ENCODE results near the gene MMP15. TPM values are rescaled to one million over a fixed set of nuclear protein-coding genes. Genes with fewer than 3 reads are reported as not detected.

The MMP15 gene
- total RNA-seq, 1 donor from 2014 or later: 15.4 TPM

- no peaks in the 10 kb centered on the region for H3K9me3 Mint-ChIP-seq (ENCODE audit: unreplicated experiment)
- Histone ChIP-seq H4K20me1 (ENCODE audit: insufficient read depth, low read length) (peaks cover 18% of the 10 kb centered on the region), H3K4me3 (ENCODE audit: insufficient read depth, low read depth, low read length) (no peak overlapping the region), H3K27me3 (ENCODE audit: insufficient read depth, low read length) (no peaks in the 10 kb centered on the region), H3K9ac (ENCODE audit: low read length) (no peak overlapping the region), H3K36me3 (ENCODE audit: insufficient read depth, low read length) (peaks cover 10% of the 10 kb centered on the region), H3K79me2 (ENCODE audit: insufficient read depth, low read length) (peaks cover 12% of the 10 kb centered on the region), H3K9me3 (ENCODE audit: insufficient read depth, low read depth, low read length) (no peaks in the 10 kb centered on the region), H3K27ac (ENCODE audit: low read depth, low read length) (no peak overlapping the region), H2AFZ (ENCODE audit: low read depth, low read length) (no peak overlapping the region), H3K4me1 (ENCODE audit: insufficient read depth, low read length) (peaks cover 20% of the 10 kb centered on the region), H3K4me2 (ENCODE audit: low read length) (no peak overlapping the region)
- no peaks in the 10 kb centered on the region for H3K27me3 Mint-ChIP-seq (ENCODE audit: low read depth, unreplicated experiment)
- no peak for DNase-seq (ENCODE audit: low read depth)
- FAIRE-seq: no peak
- TF ChIP-seq EZH2 (IDR thresholded peaks at IDR 0.05; ENCODE audit: insufficient read depth, low read length): no peak
- no peak for TF ChIP-seq CTCF (IDR thresholded peaks at IDR 0.05; ENCODE audit: insufficient read depth, low read depth, low read length)
- H3K4me1 Mint-ChIP-seq (ENCODE audit: low read depth, unreplicated experiment): peaks cover 21% of the 10 kb centered on the region
- peaks cover 16% of the 10 kb centered on the region for H3K36me3 Mint-ChIP-seq (ENCODE audit: low read depth, unreplicated experiment)
- no peak overlapping the region for H3K27ac Mint-ChIP-seq (ENCODE audit: unreplicated experiment)
- H3K4me3 Mint-ChIP-seq (ENCODE audit: unreplicated experiment): no peak overlapping the region
Observed at GRCh38 chr16:58009856-58010416, 15.6 kb upstream of the MMP15 start.

GRCh38 chr16:58010886-58011285, 14.7 kb upstream of the MMP15 start:
- TF ChIP-seq EZH2 (IDR thresholded peaks at IDR 0.05; ENCODE audit: insufficient read depth, low read length) (no peak), CTCF (IDR thresholded peaks at IDR 0.05; ENCODE audit: insufficient read depth, low read depth, low read length) (no peak)
- FAIRE-seq (no peak), DNase-seq (ENCODE audit: low read depth) (no peak)
- H3K27me3 Mint-ChIP-seq (ENCODE audit: low read depth, unreplicated experiment): no peaks in the 10 kb centered on the region
- H3K27ac ChIP-seq (ENCODE audit: low read depth, low read length): no peak overlapping the region
- peak overlapping the region; percentile 58 for H3K27ac Mint-ChIP-seq (ENCODE audit: unreplicated experiment)
- H3K4me1 ChIP-seq (ENCODE audit: insufficient read depth, low read length): peaks cover 18% of the 10 kb centered on the region
- peaks cover 16% of the 10 kb centered on the region for H3K36me3 Mint-ChIP-seq (ENCODE audit: low read depth, unreplicated experiment)
- no peaks in the 10 kb centered on the region for H3K27me3 ChIP-seq (ENCODE audit: insufficient read depth, low read length)
- peaks cover 12% of the 10 kb centered on the region for H3K79me2 ChIP-seq (ENCODE audit: insufficient read depth, low read length)
- no peak overlapping the region for H2AFZ ChIP-seq (ENCODE audit: low read depth, low read length)
- peaks cover 21% of the 10 kb centered on the region for H3K4me1 Mint-ChIP-seq (ENCODE audit: low read depth, unreplicated experiment)
- H3K4me3 Mint-ChIP-seq (ENCODE audit: unreplicated experiment): no peak overlapping the region
- no peaks in the 10 kb centered on the region for H3K9me3 Mint-ChIP-seq (ENCODE audit: unreplicated experiment)
- peak overlapping the region; percentile 58 for H3K4me2 ChIP-seq (ENCODE audit: low read length)
- peaks cover 10% of the 10 kb centered on the region for H3K36me3 ChIP-seq (ENCODE audit: insufficient read depth, low read length)
- no peak overlapping the region for H3K4me3 ChIP-seq (ENCODE audit: insufficient read depth, low read depth, low read length)
- no peaks in the 10 kb centered on the region for H3K9me3 ChIP-seq (ENCODE audit: insufficient read depth, low read depth, low read length)
- peaks cover 20% of the 10 kb centered on the region for H4K20me1 ChIP-seq (ENCODE audit: insufficient read depth, low read length)
- H3K9ac ChIP-seq (ENCODE audit: low read length): peak overlapping the region; percentile 3

GRCh38 chr16:58011652-58012051, 13.9 kb upstream of the MMP15 start:
- Histone ChIP-seq H3K27me3 (ENCODE audit: insufficient read depth, low read length) (no peaks in the 10 kb centered on the region), H3K4me1 (ENCODE audit: insufficient read depth, low read length) (peaks cover 18% of the 10 kb centered on the region), H3K9me3 (ENCODE audit: insufficient read depth, low read depth, low read length) (no peaks in the 10 kb centered on the region), H3K4me3 (ENCODE audit: insufficient read depth, low read depth, low read length) (no peak overlapping the region), H3K4me2 (ENCODE audit: low read length) (peak overlapping the region; percentile 58), H3K36me3 (ENCODE audit: insufficient read depth, low read length) (peaks cover 10% of the 10 kb centered on the region), H3K79me2 (ENCODE audit: insufficient read depth, low read length) (peaks cover 12% of the 10 kb centered on the region), H4K20me1 (ENCODE audit: insufficient read depth, low read length) (peaks cover 23% of the 10 kb centered on the region), H3K27ac (ENCODE audit: low read depth, low read length) (peak overlapping the region; percentile 25), H3K9ac (ENCODE audit: low read length) (peak overlapping the region; percentile 3), H2AFZ (ENCODE audit: low read depth, low read length) (no peak overlapping the region)
- FAIRE-seq (peak; percentile 79), DNase-seq (ENCODE audit: low read depth) (peak; percentile 74)
- Mint-ChIP-seq H3K36me3 (ENCODE audit: low read depth, unreplicated experiment) (peaks cover 15% of the 10 kb centered on the region), H3K27me3 (ENCODE audit: low read depth, unreplicated experiment) (no peaks in the 10 kb centered on the region), H3K9me3 (ENCODE audit: unreplicated experiment) (no peaks in the 10 kb centered on the region), H3K27ac (ENCODE audit: unreplicated experiment) (peak overlapping the region; percentile 72), H3K4me1 (ENCODE audit: low read depth, unreplicated experiment) (peaks cover 21% of the 10 kb centered on the region), H3K4me3 (ENCODE audit: unreplicated experiment) (no peak overlapping the region)
- TF ChIP-seq EZH2 (IDR thresholded peaks at IDR 0.05; ENCODE audit: insufficient read depth, low read length) (no peak), CTCF (IDR thresholded peaks at IDR 0.05; ENCODE audit: insufficient read depth, low read depth, low read length) (no peak)

Data from astrocyte (in vitro differentiated cells and primary cell).